HepG2 (cell line): ENCODE results near the gene DHRS1. TPM values are rescaled to one million over a fixed set of nuclear protein-coding genes. Genes with fewer than 3 reads are reported as not detected.
A peak's percentile ranks its signal among the peaks of the same experiment; 100 is the strongest.

Source experiments
- ATAC-seq: fragments of 200-7000 bp; cut with Tn5 transposase; 3 replicates; pipeline ENCODE4 v1.9.1; 2020; ENCODE audit warnings: mild to moderate bottlenecking, moderate library complexity
- BruUV-seq: library from RNA; stranded (reverse); fragments of 400-500 nt; replicated peaks from 2 replicates; lab custom pipeline; 2021; lab: Mats Ljungman, UMichigan
- CTCF ChIA-PET: fragments of 300-600 bp; formaldehyde crosslinking; extraction: SDS; loops from one replicate; lab custom pipeline; 2021; ENCODE audit warnings: low total read pairs, inconsistent platforms, low intra/inter-chr PET ratio; lab: Yijun Ruan, JAX
- POLR2A ChIA-PET: fragments of 350-600 bp; sonication (Branson Sonifier 250); formaldehyde crosslinking; loops from one replicate; lab custom pipeline; 2020; ENCODE audit warnings: antibody characterized with exemption, inconsistent platforms; lab: Yijun Ruan, JAX
- DNase-seq: peaks from one replicate; pipeline ENCODE4 v3.0.0-alpha.2; 2015; ENCODE audit warnings: low spot score
- FAIRE-seq: peaks from 3 replicates; lab custom pipeline; 2011; peaks lifted over from hg19 to GRCh38; lab: Jason Lieb, UNC
- H2AFZ ChIP-seq: one replicate; pipeline ENCODE4 v1.6.1; 2011; ENCODE audit warnings: low read length, inconsistent platforms
- H3K27ac ChIP-seq: fragments of 300-600 bp; 3 replicates; pipeline ENCODE4 v1.8.0; 2011; ENCODE audit warnings: mixed run types, mild to moderate bottlenecking, mixed read lengths, low read length, inconsistent platforms; ENCODE audit not compliant: insufficient read depth; ENCODE audit errors: extremely low read length
- H3K27me3 ChIP-seq, 2 experiments: fragments of 200-600 bp in 1 of 2; 2 replicates in 1 of 2; 3 replicates in 1 of 2; pipeline versions ENCODE4 v1.6.0 to v1.8.0; 2011; ENCODE audit warnings: low read length in 2 of 2, mild to moderate bottlenecking in 2 of 2, moderate library complexity in 2 of 2, inconsistent platforms in 1 of 2; ENCODE audit not compliant: insufficient read depth in 2 of 2, control insufficient read depth in 1 of 2
- H3K36me3 ChIP-seq, 2 experiments: fragments of 200-600 bp in 1 of 2; replicated peaks in 1 of 2; 2 replicates in 1 of 2; 3 replicates in 1 of 2; pipeline versions ENCODE4 v1.5.1 to v1.8.0; 2011; ENCODE audit warnings: low read length in 2 of 2, inconsistent platforms in 1 of 2; ENCODE audit not compliant: insufficient read depth in 2 of 2, control insufficient read depth in 1 of 2
- H3K4me1 ChIP-seq: 2 replicates; pipeline ENCODE4 v1.5.1; 2012; ENCODE audit warnings: low read length, inconsistent platforms; ENCODE audit not compliant: insufficient read depth
- H3K4me2 ChIP-seq: 2 replicates; pipeline ENCODE4 v1.6.0; 2011; ENCODE audit warnings: low read depth, low read length, inconsistent platforms
- H3K4me3 ChIP-seq, 3 experiments: fragments of 200-600 bp in 1 of 3; sonication (generic), shearing (Covaris generic) in 1 of 3; replicated peaks in 1 of 3; 2 replicates each; pipeline ENCODE4 v1.5.1; 2011 to 2016; ENCODE audit warnings: low read length in 3 of 3, inconsistent platforms in 2 of 3, low read depth in 2 of 3, mild to moderate bottlenecking in 2 of 3, control low read depth in 1 of 3, mixed read lengths in 1 of 3; ENCODE audit not compliant: insufficient read depth in 1 of 3
- H3K79me2 ChIP-seq: one replicate; pipeline ENCODE4 v1.6.1; 2011; ENCODE audit warnings: low read length, inconsistent platforms; ENCODE audit not compliant: insufficient read depth
- H3K9ac ChIP-seq: 2 replicates; pipeline ENCODE4 v1.6.0; 2011; ENCODE audit warnings: mild to moderate bottlenecking, low read depth, low read length, inconsistent platforms; ENCODE audit not compliant: insufficient read depth
- H3K9me3 ChIP-seq: 2 replicates; pipeline ENCODE4 v1.5.1; 2012; ENCODE audit warnings: mild to moderate bottlenecking, low read length
- H4K20me1 ChIP-seq: 2 replicates; pipeline ENCODE4 v1.6.0; 2011; ENCODE audit warnings: inconsistent platforms, mild to moderate bottlenecking, low read length, moderate library complexity; ENCODE audit not compliant: insufficient read depth
- CTCF ChIP-seq: sonication (generic); formaldehyde crosslinking; IDR thresholded peaks from 2 replicates; pipeline ENCODE4 v1.5.0; 2020; ENCODE audit warnings: mild to moderate bottlenecking, missing genetic modification reagents, moderate library complexity
- DZIP1 ChIP-seq: sonication (generic); formaldehyde crosslinking; IDR thresholded peaks from 2 replicates; pipeline ENCODE4 v1.5.0; 2020; ENCODE audit warnings: mild to moderate bottlenecking, missing genetic modification reagents
- GZF1 ChIP-seq: sonication (generic); formaldehyde crosslinking; IDR thresholded peaks from 2 replicates; pipeline ENCODE4 v1.5.1; 2020; ENCODE audit warnings: mild to moderate bottlenecking, missing genetic modification reagents
- HCFC1 ChIP-seq: fragments of 150-350 bp; IDR thresholded peaks from 2 replicates; pipeline ENCODE4 v1.6.1; 2014; ENCODE audit warnings: low read depth, low read length
- KMT2B ChIP-seq: IDR thresholded peaks from 2 replicates; pipeline ENCODE4 v1.6.1; 2016; ENCODE audit warnings: missing genetic modification reagents, missing compliant biosample characterization
- MAFF ChIP-seq: IDR thresholded peaks from 2 replicates; pipeline ENCODE4 v1.6.1; 2011; ENCODE audit warnings: low read depth, low read length, improper control_type of control experiment
- NAIF1 ChIP-seq: sonication (generic); formaldehyde crosslinking; IDR thresholded peaks from 2 replicates; pipeline ENCODE4 v1.5.0; 2020; ENCODE audit warnings: mild to moderate bottlenecking, missing genetic modification reagents, borderline replicate concordance
- NFE2L2 ChIP-seq: fragments of 150-350 bp; IDR thresholded peaks from 2 replicates; pipeline ENCODE4 v1.6.1; 2014; ENCODE audit warnings: low read length
- NFRKB ChIP-seq: fragments of 450-650 bp; IDR thresholded peaks from 2 replicates; pipeline ENCODE4 v1.6.1; 2017
- POLR2G ChIP-seq: fragments of 200-400 bp; formaldehyde crosslinking; IDR thresholded peaks from 2 replicates; pipeline ENCODE4 v1.6.1; 2018; ENCODE audit warnings: mild to moderate bottlenecking, low read depth, low read length, moderate library complexity
- RELA ChIP-seq: sonication (generic); formaldehyde crosslinking; IDR thresholded peaks from 2 replicates; pipeline ENCODE4 v1.4.0; 2020; ENCODE audit warnings: missing genetic modification reagents
- TBL1XR1 ChIP-seq: fragments of 150-350 bp; IDR thresholded peaks from 2 replicates; pipeline ENCODE4 v1.6.1; 2014; ENCODE audit warnings: borderline replicate concordance, low read length; ENCODE audit not compliant: partially characterized antibody
- TFE3 ChIP-seq: IDR thresholded peaks from 2 replicates; pipeline ENCODE4 v1.6.1; 2016
- ZBTB38 ChIP-seq: sonication (generic); formaldehyde crosslinking; IDR thresholded peaks from 2 replicates; pipeline ENCODE4 v1.5.1; 2020; ENCODE audit warnings: mild to moderate bottlenecking, missing genetic modification reagents
- ZNF343 ChIP-seq: sonication (generic); formaldehyde crosslinking; IDR thresholded peaks from 2 replicates; pipeline ENCODE4 v1.4.0; 2020; ENCODE audit warnings: mild to moderate bottlenecking, missing genetic modification reagents
- ZNF713 ChIP-seq: sonication (generic); formaldehyde crosslinking; IDR thresholded peaks from 2 replicates; pipeline ENCODE4 v1.4.0; 2020; ENCODE audit warnings: mild to moderate bottlenecking, missing genetic modification reagents
- WGBS: methylation state at CpG from one replicate; pipeline ENCODE4 v1.1.6; 2017; ENCODE audit warnings: low lambda C conversion rate; 5-methylcytosine and 5-hydroxymethylcytosine counted together
- in situ Hi-C: cut with HindIII; loops from 2 replicates; pipeline ENCODE4 v1.10.0; 2017; ENCODE audit warnings: low pct_unique_long_range_greater_than_20kb; ENCODE audit not compliant: extremely low pct_ligation_motif_present
- intact Hi-C: fragments of 100-400 bp; cut with micrococcal nuclease; formaldehyde crosslinking; loops from one replicate; pipeline ENCODE4 v1.10.0; 2022; ENCODE audit not compliant: unreplicated experiment
- polyA plus RNA-seq, 8 experiments: library from polyadenylated mRNA; depleted of rRNA in 3 of 8; stranded (reverse) in 7 of 8; unstranded in 1 of 8; fragments of >200 nt; fragmentation: Illumina TruSeq in 4 of 8; extraction: Trizol in 4 of 8; gene quantifications; 2 replicates each; pipeline versions ENCODE4 v1.2.1 to v1.2.3, GENCODE V29; 2011 to 2016; ENCODE audit warnings: low read depth in 4 of 8, missing spikeins in 1 of 8, mixed read lengths in 1 of 8; ENCODE audit not compliant: insufficient read depth in 1 of 8
- total RNA-seq, 5 experiments: library from RNA; depleted of rRNA; stranded (reverse); fragments of >200 nt; fragmentation: Illumina TruSeq; extraction: Trizol; gene quantifications; 2 replicates each; pipeline ENCODE4 v1.2.3, GENCODE V29; 2016; ENCODE audit warnings: low read depth in 1 of 5

The DHRS1 gene
- total and polyA plus RNA-seq, 2 of the 13 experiments (the other 11 are each of a cell fraction or from before 2014, with no cell fraction given): 49.8 to 60.8 TPM

DNA sequence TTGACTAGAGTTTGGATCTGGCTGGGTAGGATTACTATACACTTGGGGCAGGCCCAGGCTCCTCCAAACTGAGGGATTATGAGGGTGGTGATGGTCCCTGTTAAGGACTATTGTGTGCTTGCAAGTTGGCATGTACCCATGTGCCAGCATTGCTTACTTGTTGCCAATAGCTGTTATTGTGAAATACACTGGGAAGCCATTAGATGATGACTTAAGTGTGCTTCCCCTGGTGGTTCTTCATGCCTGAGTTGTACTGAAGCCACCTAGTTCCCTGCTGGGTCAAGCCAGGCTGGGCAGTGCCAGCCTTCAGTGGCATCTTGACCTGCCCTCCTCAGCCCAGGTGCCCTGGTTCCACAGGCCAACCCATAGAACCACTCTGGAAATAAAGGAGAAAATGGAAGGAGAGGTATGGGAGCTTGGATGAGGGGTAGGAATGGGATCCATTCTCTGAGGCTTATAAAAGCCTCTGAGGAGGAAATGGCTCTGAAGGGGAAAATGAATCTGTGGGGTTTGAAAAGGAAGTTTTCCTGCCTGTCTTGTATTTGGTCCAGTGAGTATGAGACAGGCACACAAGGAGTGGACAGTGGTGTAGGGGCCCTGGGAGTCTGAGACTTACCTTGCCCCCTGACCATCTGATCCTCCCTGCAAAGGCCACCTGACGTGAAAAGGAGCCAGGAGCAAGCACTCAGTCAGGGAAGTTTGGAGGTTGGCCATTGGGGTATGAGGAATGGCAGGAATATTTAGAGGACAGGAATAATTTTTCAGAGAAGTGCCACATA lies 12.4 kb upstream of the DHRS1 start (continued):
- TF ChIP-seq NFRKB (no peak), TBL1XR1 (no peak), HCFC1 (peak; percentile 13; the same call in 1 of the 2 replicates), POLR2G (peak; percentile 34; the same call in 1 of the 2 replicates), MAFF (no peak)

DNA sequence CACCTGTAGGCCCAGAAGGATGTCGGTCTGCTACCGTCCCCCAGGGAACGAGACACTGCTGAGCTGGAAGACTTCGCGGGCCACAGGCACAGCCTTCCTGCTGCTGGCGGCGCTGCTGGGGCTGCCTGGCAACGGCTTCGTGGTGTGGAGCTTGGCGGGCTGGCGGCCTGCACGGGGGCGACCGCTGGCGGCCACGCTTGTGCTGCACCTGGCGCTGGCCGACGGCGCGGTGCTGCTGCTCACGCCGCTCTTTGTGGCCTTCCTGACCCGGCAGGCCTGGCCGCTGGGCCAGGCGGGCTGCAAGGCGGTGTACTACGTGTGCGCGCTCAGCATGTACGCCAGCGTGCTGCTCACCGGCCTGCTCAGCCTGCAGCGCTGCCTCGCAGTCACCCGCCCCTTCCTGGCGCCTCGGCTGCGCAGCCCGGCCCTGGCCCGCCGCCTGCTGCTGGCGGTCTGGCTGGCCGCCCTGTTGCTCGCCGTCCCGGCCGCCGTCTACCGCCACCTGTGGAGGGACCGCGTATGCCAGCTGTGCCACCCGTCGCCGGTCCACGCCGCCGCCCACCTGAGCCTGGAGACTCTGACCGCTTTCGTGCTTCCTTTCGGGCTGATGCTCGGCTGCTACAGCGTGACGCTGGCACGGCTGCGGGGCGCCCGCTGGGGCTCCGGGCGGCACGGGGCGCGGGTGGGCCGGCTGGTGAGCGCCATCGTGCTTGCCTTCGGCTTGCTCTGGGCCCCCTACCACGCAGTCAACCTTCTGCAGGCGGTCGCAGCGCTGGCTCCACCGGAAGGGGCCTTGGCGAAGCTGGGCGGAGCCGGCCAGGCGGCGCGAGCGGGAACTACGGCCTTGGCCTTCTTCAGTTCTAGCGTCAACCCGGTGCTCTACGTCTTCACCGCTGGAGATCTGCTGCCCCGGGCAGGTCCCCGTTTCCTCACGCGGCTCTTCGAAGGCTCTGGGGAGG lies 11.3 kb upstream of the DHRS1 start, which contains the start of gene LTB4R:
Gene LTB4R (plus strand): TSS at position 857 of the 959 bp plus-strand sequence. CDS start 4,150 bp downstream, outside the sequence.
- POLR2A ChIA-PET: interaction anchor here (0.8 to 24.7 kb wide), 5 partner anchors 8 to 216 kb away, joined by 3 to 850 read pairs (median 4); partner anchors contain the start of genes CHMP4A, DHRS1, GMPR2 and NEDD8
- H3K27ac ChIP-seq: peak within 1 kb of the TSS; percentile 4
- H3K4me2 ChIP-seq: no peak within 1 kb of the TSS
- H3K4me1 ChIP-seq: peaks cover 61% of the 10 kb centered on the region
- BruUV-seq: no TSS peak
- CTCF ChIA-PET: no interaction called here
- H3K79me2 ChIP-seq: peaks cover 9% of the 10 kb centered on the region
- in situ Hi-C loops (no loop called here), intact Hi-C loops (no loop called here)
- H3K9me3 ChIP-seq: no peaks in the 10 kb centered on the region
- no peak within 1 kb of the TSS for H2AFZ ChIP-seq
- no peak within 1 kb of the TSS for H3K4me3 ChIP-seq
- ATAC-seq (no peak), FAIRE-seq (no peak), DNase-seq (no peak)
- no peaks in the 10 kb centered on the region; a peak in 1 of 5 replicates for H3K27me3 ChIP-seq
- H4K20me1 ChIP-seq: no peaks in the 10 kb centered on the region
- WGBS: 98% methylated on average over 99 of the region's 99 CpGs
- peaks cover 9 to 11% of the 10 kb centered on the region in 2 experiments for H3K36me3 ChIP-seq
- no peak within 1 kb of the TSS for H3K9ac ChIP-seq
- TF ChIP-seq NFE2L2 (no peak), ZNF343 (CRISPR knock-in tag) (no peak), ZBTB38 (CRISPR knock-in tag) (peak; percentile 21; the same call in 1 of the 2 replicates), NAIF1 (CRISPR knock-in tag) (no peak), GZF1 (no peak), RELA (CRISPR knock-in tag) (no peak), TFE3 (no peak), CTCF (CRISPR knock-in tag) (no peak), KMT2B (CRISPR knock-in tag) (no peak), DZIP1 (CRISPR knock-in tag) (no peak), ZNF713 (CRISPR knock-in tag) (no peak)
